ENCODE results near the gene PATJ. TPM values are rescaled to one million over a fixed set of nuclear protein-coding genes. Genes with fewer than 3 reads are reported as not detected.

Gene PATJ
- total and polyA plus RNA-seq, 7 donors: 2.0 to 49.9 (median 17.1) TPM

DNA sequence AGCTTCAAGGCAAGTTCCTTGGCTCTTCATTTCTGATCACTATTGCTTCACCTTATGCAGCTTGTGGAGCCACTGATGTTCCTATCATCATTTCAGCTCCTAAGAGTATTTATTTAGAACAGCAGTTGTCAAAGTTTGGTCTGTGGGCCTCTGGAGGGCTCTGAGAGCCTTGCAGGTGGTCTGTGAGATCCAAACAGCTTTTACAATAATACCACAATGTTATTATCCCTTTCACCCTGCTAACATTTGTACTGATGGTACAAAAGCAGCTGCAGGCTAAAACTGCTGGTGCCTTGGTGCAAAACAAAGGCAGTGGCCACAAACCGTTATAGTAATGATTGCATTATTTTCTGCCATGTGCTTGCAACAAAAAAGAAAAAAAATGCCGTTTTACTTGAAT, 33.8 kb downstream of the PATJ start:
- ATAC-seq: no peak
- Histone ChIP-seq H3K9me3 (no peaks in the 10 kb centered on the region), H3K4me3 (no peak overlapping the region), H3K36me3 (ENCODE audit: insufficient read depth in 1 of 2, low read depth in 1 of 2) (peaks cover 0 to 36% of the 10 kb centered on the region in 2 donors), H3K27me3 (ENCODE audit: insufficient read depth in 3 of 3, low read length in 2 of 3) (no peaks in the 10 kb centered on the region), H3K27ac (no peak overlapping the region), H3K4me1 (no peaks in the 10 kb centered on the region)
- 88 to 92% (median 92%) methylated on average over 2 of the region's 2 CpGs for WGBS, 3 donors
- DNase-seq: no peak
- TF ChIP-seq, protein P1, sequence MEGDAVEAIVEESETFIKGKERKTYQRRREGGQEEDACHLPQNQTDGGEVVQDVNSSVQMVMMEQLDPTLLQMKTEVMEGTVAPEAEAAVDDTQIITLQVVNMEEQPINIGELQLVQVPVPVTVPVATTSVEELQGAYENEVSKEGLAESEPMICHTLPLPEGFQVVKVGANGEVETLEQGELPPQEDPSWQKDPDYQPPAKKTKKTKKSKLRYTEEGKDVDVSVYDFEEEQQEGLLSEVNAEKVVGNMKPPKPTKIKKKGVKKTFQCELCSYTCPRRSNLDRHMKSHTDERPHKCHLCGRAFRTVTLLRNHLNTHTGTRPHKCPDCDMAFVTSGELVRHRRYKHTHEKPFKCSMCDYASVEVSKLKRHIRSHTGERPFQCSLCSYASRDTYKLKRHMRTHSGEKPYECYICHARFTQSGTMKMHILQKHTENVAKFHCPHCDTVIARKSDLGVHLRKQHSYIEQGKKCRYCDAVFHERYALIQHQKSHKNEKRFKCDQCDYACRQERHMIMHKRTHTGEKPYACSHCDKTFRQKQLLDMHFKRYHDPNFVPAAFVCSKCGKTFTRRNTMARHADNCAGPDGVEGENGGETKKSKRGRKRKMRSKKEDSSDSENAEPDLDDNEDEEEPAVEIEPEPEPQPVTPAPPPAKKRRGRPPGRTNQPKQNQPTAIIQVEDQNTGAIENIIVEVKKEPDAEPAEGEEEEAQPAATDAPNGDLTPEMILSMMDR (IDR thresholded peaks at IDR 0.05): no peak
- intact Hi-C loops (cut with DNase I): no loop called here

DNA sequence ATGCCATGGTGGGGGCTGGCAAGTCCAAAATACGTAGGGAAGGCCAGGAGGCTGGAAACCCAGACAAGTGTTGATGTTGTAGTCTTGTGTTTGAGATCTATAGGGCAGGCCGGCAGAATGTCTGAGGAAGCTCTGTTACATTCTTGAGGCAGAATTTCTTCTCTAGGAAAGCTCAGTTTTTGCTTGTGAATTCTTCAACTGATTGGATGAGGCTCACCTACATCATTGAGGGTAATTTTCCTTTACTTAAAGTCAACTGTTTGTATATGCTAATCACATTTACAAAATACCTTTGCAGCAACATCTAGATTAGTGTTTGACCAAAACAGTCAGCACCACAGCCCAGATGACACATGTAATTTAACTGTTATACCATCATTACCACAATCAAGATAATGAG, 37.0 kb downstream of the PATJ start:
- no peak overlapping the region for H3K4me3 ChIP-seq
- TF ChIP-seq, protein P1 (IDR thresholded peaks at IDR 0.05): no peak
- 87 to 98% (median 94%) methylated on average over 2 of the region's 2 CpGs for WGBS, 3 donors
- peaks cover 7% of the 10 kb centered on the region for H3K4me1 ChIP-seq
- peaks cover 0 to 19% of the 10 kb centered on the region in 2 donors for H3K36me3 ChIP-seq (ENCODE audit: insufficient read depth in 1 of 2, low read depth in 1 of 2)
- no peaks in the 10 kb centered on the region for H3K27me3 ChIP-seq (ENCODE audit: insufficient read depth in 3 of 3, low read length in 2 of 3)
- DNase-seq (no peak), ATAC-seq (no peak)
- H3K27ac ChIP-seq: no peak overlapping the region
- H3K9me3 ChIP-seq: no peaks in the 10 kb centered on the region
- intact Hi-C loops (cut with DNase I): no loop called here

DNA sequence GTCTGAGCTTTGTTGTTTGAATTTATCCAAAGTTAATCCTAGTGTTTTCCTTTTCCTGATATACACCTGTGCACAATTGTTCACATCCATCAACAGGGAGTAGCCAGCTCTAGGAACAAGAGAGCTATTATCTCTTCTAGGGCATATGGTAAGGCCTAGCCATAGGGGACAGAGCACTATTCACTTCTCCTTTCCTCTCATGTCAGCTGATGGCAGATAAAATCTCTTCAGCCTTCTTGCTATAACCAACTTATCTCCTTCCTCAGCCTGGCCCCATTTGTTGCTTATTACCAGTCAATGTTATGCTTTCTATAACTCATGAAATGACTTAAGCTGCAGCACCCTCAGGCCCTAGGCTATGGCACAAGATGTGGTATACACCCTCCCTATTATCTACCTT, 38.9 kb downstream of the PATJ start:
- Histone ChIP-seq H3K36me3 (ENCODE audit: insufficient read depth in 1 of 2, low read depth in 1 of 2) (peaks cover 0 to 6% of the 10 kb centered on the region in 2 donors), H3K27ac (no peak overlapping the region), H3K4me1 (peaks cover 7% of the 10 kb centered on the region), H3K27me3 (ENCODE audit: insufficient read depth in 3 of 3, low read length in 2 of 3) (no peaks in the 10 kb centered on the region), H3K9me3 (no peaks in the 10 kb centered on the region), H3K4me3 (no peak overlapping the region)
- ATAC-seq (no peak), DNase-seq (no peak)
- intact Hi-C loops (cut with DNase I): no loop called here
- TF ChIP-seq, protein P1 (IDR thresholded peaks at IDR 0.05): no peak

DNA sequence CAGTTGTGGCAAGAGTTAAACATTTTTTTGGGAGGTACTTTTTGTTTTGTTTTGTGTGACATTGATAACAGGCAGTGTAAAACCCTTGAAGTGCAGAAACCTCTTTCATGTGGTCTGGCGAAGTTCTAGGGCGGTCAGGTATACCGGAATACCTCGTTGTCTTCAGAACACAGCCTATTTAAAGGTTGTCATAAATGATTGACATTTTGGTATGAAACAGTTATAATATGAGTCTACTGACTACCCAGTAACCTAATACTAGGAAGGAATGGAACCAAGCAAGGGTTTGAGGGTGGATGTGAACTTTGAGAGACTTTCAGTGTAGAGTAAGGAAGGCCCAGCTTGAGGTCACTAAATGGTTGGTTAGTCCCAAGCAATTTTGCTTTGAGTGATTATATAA, 40.5 kb downstream of the PATJ start:
- TF ChIP-seq, protein P1 (IDR thresholded peaks at IDR 0.05): no peak
- H3K9me3 ChIP-seq: no peaks in the 10 kb centered on the region
- peaks cover 0 to 11% of the 10 kb centered on the region in 2 donors for H3K36me3 ChIP-seq (ENCODE audit: insufficient read depth in 1 of 2, low read depth in 1 of 2)
- H3K4me3 ChIP-seq: no peak overlapping the region
- H3K27me3 ChIP-seq (ENCODE audit: insufficient read depth in 3 of 3, low read length in 2 of 3): no peaks in the 10 kb centered on the region
- DNase-seq (no peak), ATAC-seq (no peak)
- no peak overlapping the region for H3K27ac ChIP-seq
- WGBS, 3 donors: 64 to 76% (median 71%) methylated on average over 4 of the region's 4 CpGs
- intact Hi-C loops (cut with DNase I): no loop called here
- peaks cover 7% of the 10 kb centered on the region for H3K4me1 ChIP-seq

DNA sequence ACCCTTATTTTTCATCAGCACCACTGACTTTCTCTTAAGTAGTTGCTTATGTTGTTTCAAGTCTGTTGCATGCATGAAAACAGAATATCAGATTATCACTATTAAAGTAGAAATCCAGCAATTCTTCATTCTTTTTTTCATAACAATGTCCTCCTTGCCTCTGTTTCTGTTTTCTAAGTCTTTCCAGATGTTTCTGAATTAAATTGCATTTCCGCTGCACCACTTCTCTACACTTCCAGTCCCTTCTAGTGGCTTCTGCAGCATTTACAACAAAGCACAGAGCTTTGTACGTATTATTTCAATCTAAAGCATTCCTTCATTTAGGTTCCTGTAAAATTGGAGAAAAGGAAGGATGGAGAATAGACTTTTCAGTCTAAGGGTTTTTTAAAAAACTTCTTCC, 42.4 kb downstream of the PATJ start:
- no peak overlapping the region for H3K4me3 ChIP-seq
- peaks cover 7% of the 10 kb centered on the region for H3K4me1 ChIP-seq
- no peak for ATAC-seq
- no peak for DNase-seq
- no peak overlapping the region for H3K27ac ChIP-seq
- 94 to 96% (median 96%) methylated on average over 2 of the region's 2 CpGs for WGBS, 3 donors
- no peaks in the 10 kb centered on the region for H3K9me3 ChIP-seq
- no peaks in the 10 kb centered on the region for H3K27me3 ChIP-seq (ENCODE audit: insufficient read depth in 3 of 3, low read length in 2 of 3)
- peaks cover 0 to 28% of the 10 kb centered on the region in 2 donors for H3K36me3 ChIP-seq (ENCODE audit: insufficient read depth in 1 of 2, low read depth in 1 of 2)
- TF ChIP-seq, protein P1 (IDR thresholded peaks at IDR 0.05): no peak
- intact Hi-C loops (cut with DNase I): no loop called here

Data from psoas muscle (tissue), 8 donors.